ENCODE results near the gene MATN3. TPM values are rescaled to one million over a fixed set of nuclear protein-coding genes. Genes with fewer than 3 reads are reported as not detected.
A peak's percentile ranks its signal among the peaks of the same experiment; 100 is the strongest.

Gene MATN3
- total and polyA plus RNA-seq, 8 donors: 0.53 to 7.0 (median 0.87) TPM; not detected in 3

DNA sequence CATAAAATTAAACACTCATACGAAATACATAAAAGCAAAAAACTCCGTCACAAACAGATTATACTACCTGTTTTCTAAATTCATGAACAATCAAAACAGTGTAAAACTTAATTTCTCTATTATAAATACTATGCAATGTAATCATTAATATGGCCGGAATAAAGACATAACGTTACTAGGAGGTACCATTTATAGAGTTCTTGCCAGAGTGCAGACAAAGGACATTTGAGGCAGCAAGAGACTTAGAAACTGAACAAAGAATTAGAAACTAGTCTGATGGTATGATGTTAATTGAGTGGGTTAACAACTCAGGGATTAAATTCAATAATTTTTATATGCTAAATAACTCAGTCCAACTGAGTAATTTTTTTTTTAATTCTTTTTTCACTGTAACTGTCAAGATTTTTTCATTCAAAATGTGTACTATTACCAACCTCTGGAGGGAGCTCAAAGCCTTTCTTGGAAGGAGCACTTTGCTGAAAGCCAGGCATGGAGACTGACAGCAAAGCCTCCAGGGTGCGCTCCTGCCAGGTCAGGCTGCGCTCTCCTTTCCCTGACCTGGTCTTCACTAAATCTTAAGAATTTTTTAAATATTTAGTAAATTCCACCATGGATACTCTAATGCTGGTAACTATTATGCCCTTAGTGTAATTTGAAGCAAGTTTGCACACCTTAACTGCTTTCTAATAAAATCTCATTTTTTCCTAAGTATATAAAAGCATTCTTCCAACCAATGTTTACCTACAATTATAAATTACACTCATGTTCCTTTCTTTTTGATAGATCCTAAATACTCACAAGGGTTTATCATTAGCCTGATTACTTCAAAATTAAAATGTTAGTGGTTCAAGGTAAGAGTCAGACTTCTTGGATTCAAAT, 56.7 kb downstream of the MATN3 start:
- H3K4me1 ChIP-seq: peaks cover 0 to 4% (median 0%) of the 10 kb centered on the region in 4 donors
- whole genome bisulfite sequencing, 5 donors: 55 to 59% (median 58%) methylated on average over 6 of the region's 6 CpGs
- DNase-seq: peak; percentile 59 to 89
- peaks cover 0 to 15% (median 5%) of the 10 kb centered on the region in 4 donors for H3K36me3 ChIP-seq
- H3K4me3 ChIP-seq: no peak overlapping the region
- no peaks in the 10 kb centered on the region for H3K9me3 ChIP-seq
- TF ChIP-seq, protein P1, sequence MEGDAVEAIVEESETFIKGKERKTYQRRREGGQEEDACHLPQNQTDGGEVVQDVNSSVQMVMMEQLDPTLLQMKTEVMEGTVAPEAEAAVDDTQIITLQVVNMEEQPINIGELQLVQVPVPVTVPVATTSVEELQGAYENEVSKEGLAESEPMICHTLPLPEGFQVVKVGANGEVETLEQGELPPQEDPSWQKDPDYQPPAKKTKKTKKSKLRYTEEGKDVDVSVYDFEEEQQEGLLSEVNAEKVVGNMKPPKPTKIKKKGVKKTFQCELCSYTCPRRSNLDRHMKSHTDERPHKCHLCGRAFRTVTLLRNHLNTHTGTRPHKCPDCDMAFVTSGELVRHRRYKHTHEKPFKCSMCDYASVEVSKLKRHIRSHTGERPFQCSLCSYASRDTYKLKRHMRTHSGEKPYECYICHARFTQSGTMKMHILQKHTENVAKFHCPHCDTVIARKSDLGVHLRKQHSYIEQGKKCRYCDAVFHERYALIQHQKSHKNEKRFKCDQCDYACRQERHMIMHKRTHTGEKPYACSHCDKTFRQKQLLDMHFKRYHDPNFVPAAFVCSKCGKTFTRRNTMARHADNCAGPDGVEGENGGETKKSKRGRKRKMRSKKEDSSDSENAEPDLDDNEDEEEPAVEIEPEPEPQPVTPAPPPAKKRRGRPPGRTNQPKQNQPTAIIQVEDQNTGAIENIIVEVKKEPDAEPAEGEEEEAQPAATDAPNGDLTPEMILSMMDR (IDR thresholded peaks at IDR 0.05): peak in 5 of 7 experiments; percentile 40 to 74 (median 62)
- no peak for TF ChIP-seq POLR2AphosphoS5 (IDR thresholded peaks at IDR 0.05)
- H3K27ac ChIP-seq: no peak overlapping the region
- no peaks in the 10 kb centered on the region for H3K27me3 ChIP-seq
- intact Hi-C loops (cut with DNase I; ENCODE audit: low total_unique reads): no loop called here

DNA sequence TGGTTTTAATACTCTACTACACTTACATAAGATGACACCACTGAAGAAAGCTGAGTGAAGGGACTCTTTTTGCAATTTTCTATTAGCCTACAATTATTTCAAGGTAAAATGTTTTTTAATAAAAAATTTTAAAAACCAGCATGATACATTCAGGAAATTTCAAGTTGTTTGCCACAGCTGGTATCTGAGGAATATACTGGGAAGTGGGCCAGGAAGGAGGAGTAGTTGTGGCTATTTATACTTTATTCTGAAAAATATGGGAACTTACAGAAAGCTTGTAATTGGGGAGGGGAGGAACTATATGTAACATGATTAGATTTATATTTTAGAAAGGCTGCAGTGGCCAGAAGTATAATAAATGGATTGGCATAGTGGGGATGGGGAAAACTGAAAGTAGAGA, 63.4 kb downstream of the MATN3 start:
- no peak overlapping the region for H3K4me3 ChIP-seq
- H3K4me1 ChIP-seq: no peaks in the 10 kb centered on the region
- no peaks in the 10 kb centered on the region for H3K9me3 ChIP-seq
- H3K27ac ChIP-seq: no peak overlapping the region
- TF ChIP-seq, protein P1 (IDR thresholded peaks at IDR 0.05): no peak
- TF ChIP-seq EP300 (IDR thresholded peaks at IDR 0.05) (no peak), POLR2AphosphoS5 (IDR thresholded peaks at IDR 0.05) (no peak), POLR2A (IDR thresholded peaks at IDR 0.05) (no peak)
- no peaks in the 10 kb centered on the region for H3K27me3 ChIP-seq
- intact Hi-C loops (cut with DNase I; ENCODE audit: low total_unique reads): no loop called here
- peaks cover 0 to 29% (median 15%) of the 10 kb centered on the region in 4 donors for H3K36me3 ChIP-seq
- DNase-seq: peak in 1 of 2 donors; percentile 45

DNA sequence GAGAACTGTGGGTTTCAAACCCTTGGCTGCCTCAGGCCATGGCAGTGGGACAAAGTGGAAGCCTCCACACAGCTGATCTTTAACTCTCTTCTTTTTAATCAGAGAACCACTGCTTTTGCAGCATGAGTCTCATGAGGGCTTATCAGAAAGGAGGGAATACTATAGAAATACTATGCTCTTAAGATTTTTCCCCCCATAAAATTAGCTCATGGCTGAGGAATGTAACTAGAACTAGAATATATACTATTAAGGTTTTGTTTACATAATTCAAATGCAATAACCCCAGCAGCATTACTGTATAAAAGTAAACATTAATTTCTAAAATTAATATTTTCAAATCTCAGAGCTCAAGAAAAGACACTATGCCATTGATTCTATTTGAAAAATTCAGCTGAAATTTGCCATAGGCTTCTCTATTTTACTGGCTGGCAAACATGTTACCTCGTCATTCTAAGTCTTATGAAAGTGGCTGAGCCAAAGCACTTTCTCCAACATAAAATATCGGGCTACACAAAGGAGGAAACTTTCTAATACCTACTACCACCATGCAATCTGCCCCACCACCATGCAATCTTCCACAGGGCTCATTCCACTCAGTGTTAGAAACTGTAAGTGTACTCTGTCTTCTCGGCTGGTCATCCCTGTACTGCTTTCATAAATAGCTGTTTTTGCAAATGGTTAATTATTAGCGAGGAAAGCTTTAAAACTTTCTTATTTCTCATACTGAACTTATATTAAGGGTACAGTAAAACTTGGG, 65.1 kb downstream of the MATN3 start:
- peaks cover 0 to 8% (median 0%) of the 10 kb centered on the region in 4 donors for H3K4me1 ChIP-seq
- H3K27me3 ChIP-seq: no peaks in the 10 kb centered on the region
- intact Hi-C loops (cut with DNase I; ENCODE audit: low total_unique reads): no loop called here
- TF ChIP-seq EP300 (IDR thresholded peaks at IDR 0.05): no peak
- TF ChIP-seq, protein P1 (IDR thresholded peaks at IDR 0.05): no peak
- no peak for TF ChIP-seq POLR2AphosphoS5 (IDR thresholded peaks at IDR 0.05)
- no peak for TF ChIP-seq POLR2A (IDR thresholded peaks at IDR 0.05)
- H3K9me3 ChIP-seq: no peaks in the 10 kb centered on the region
- 85 to 95% (median 93%) methylated on average over 4 of the region's 4 CpGs for WGBS, 5 donors
- H3K36me3 ChIP-seq: peaks cover 0 to 28% (median 15%) of the 10 kb centered on the region in 4 donors
- DNase-seq: no peak
- no peak overlapping the region for H3K4me3 ChIP-seq
- no peak overlapping the region for H3K27ac ChIP-seq

DNA sequence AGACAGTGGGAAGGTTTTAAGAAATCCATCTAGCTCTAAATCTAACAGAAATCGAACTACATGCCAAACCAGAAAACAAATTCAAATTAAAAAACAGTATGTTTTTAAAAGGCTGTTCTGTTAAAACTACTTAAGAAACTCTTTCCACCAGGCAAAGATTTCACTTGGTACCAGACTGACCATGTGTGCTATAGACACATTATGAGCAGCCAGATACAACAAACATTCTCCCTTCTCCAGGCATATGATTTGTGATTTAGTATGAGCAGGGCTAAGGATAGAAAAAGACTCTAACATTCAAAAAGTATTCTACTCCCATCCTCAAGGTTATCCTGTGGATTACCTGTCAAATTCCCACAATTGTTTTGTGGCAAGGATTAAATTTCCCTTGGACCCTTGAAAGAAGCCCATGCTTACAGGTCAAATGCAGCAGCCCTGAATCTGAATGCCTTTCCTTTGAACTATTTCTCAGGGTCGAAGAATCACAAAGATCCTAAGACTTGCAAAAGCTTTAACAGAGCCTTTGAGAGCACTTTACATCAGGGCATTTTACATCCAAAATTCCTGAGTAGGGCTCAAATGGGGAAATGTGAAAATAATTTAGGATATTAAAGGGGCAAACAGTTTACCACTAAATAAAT, 68.1 kb downstream of the MATN3 start:
- WGBS, 5 donors: 73 to 88% (median 82%) methylated on average over 2 of the region's 2 CpGs
- no peak for DNase-seq
- intact Hi-C loops (cut with DNase I; ENCODE audit: low total_unique reads): no loop called here
- Histone ChIP-seq H3K27ac (no peak overlapping the region), H3K27me3 (no peaks in the 10 kb centered on the region), H3K36me3 (peaks cover 0 to 10% (median 4%) of the 10 kb centered on the region in 4 donors), H3K9me3 (no peaks in the 10 kb centered on the region), H3K4me1 (peaks cover 0 to 8% (median 0%) of the 10 kb centered on the region in 4 donors), H3K4me3 (no peak overlapping the region)
- no peak for TF ChIP-seq EP300 (IDR thresholded peaks at IDR 0.05)
- TF ChIP-seq POLR2A (IDR thresholded peaks at IDR 0.05): no peak
- TF ChIP-seq, protein P1 (IDR thresholded peaks at IDR 0.05): no peak
- no peak for TF ChIP-seq POLR2AphosphoS5 (IDR thresholded peaks at IDR 0.05)
